Naive thymus-derived CD8-positive, alpha-beta T cell (primary cell): ENCODE results near the gene CLOCK. TPM values are rescaled to one million over a fixed set of nuclear protein-coding genes. Genes with fewer than 3 reads are reported as not detected.

Source experiments
- ATAC-seq, 2 donors: fragments of 150-1000 bp; cut with Tn5 transposase in 1 of 2; sonication (Bioruptor Pico), chemical (Tn5 transposase) in 1 of 2; 1 replicate in 1 of 2; 2 replicates in 1 of 2; pipeline ENCODE4 v1.10.0; 2021; ENCODE audit warnings: mild to moderate bottlenecking in 2 of 2, moderate library complexity in 2 of 2
- POLR2A ChIA-PET: fragments of 350-600 bp; sonication (Branson Sonifier 250); formaldehyde crosslinking; loops from one replicate; lab custom pipeline; 2021; ENCODE audit warnings: antibody characterized with exemption; lab: Charles Lee
- DNase-seq, 10 donors: peaks; one replicate each; pipeline versions ENCODE4 v3.0.0 to v3.0.0-alpha.2; 2020 to 2022
- H3K27ac Mint-ChIP-seq, 10 donors: one replicate each; pipeline ENCODE4 v1.8.0; 2020 to 2022; ENCODE audit warnings: mild to moderate bottlenecking in 10 of 10, mixed read lengths in 10 of 10, moderate library complexity in 4 of 10, inconsistent platforms in 1 of 10
- H3K27me3 Mint-ChIP-seq, 5 donors: one replicate each; pipeline ENCODE4 v1.8.0; 2021 to 2022; ENCODE audit warnings: mixed read lengths in 5 of 5
- H3K36me3 Mint-ChIP-seq, 3 donors: one replicate each; pipeline ENCODE4 v1.8.0; 2020 to 2022; ENCODE audit warnings: mixed read lengths in 3 of 3, mild to moderate bottlenecking in 2 of 3, inconsistent platforms in 1 of 3
- H3K4me1 Mint-ChIP-seq, 4 donors: one replicate each; pipeline ENCODE4 v1.8.0; 2021 to 2022; ENCODE audit warnings: mixed read lengths in 4 of 4
- H3K4me3 Mint-ChIP-seq, 10 donors: one replicate each; pipeline ENCODE4 v1.8.0; 2020 to 2022; ENCODE audit warnings: mild to moderate bottlenecking in 10 of 10, mixed read lengths in 10 of 10, moderate library complexity in 6 of 10, inconsistent platforms in 1 of 10
- H3K9me3 Mint-ChIP-seq, 9 donors: one replicate each; pipeline ENCODE4 v1.8.0; 2020 to 2022; ENCODE audit warnings: mixed read lengths in 9 of 9, mild to moderate bottlenecking in 3 of 9, inconsistent platforms in 1 of 9, moderate library complexity in 1 of 9
- polyA plus RNA-seq, 3 donors: library from polyadenylated mRNA; unstranded; fragments of 300-500 nt; fragmentation: Illumina TruSeq; gene quantifications; one replicate each; pipeline ENCODE4 v1.2.3, GENCODE V29; 2021
- total RNA-seq, 8 experiments: library from RNA in 2 of 8; stranded (reverse) in 2 of 8; gene quantifications; one replicate each; pipeline ENCODE4 v1.2.3 and lab custom pipeline; 2021 to 2026

The CLOCK gene
- total and polyA plus RNA-seq, 5 experiments from 2014 or later, result 4.8 to 12.6 (median 5.2) TPM

DNA sequence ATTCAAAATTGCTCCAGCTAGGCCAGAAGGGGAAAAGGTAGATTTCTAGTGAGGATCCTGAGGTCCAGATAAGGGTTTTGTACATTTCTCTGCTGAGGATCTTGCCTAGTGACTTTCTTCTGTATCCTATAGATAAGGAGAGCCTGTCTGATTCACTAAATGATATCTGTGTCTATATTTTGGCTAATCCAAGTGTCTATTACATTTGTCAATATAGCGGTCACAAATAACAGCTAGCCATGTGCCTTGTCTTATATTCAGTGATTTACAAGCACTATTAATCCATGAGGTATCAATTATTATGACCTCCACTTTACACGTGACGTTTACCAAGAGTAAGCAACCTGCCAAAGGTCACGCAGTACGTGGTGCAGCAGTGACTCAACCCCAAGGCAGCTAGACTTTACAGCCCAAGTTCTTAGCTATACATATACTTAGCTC is 109.3 kb downstream of the CLOCK start:
- H3K27ac Mint-ChIP-seq, result peak overlapping the region in 3 of 10 donors; percentile 2 to 30 (median 23)
- no peak overlapping the region for H3K4me3 Mint-ChIP-seq
- no peaks in the 10 kb centered on the region for H3K9me3 Mint-ChIP-seq
- H3K27me3 Mint-ChIP-seq, result no peaks in the 10 kb centered on the region
- H3K4me1 Mint-ChIP-seq, result peaks cover 6 to 16% (median 11%) of the 10 kb centered on the region in 4 donors
- POLR2A ChIA-PET, result interaction anchor here (0.7 to 1.9 kb wide), 2 partner anchors 11 to 109 kb away, joined by 4 to 6 read pairs; partner anchors contain the start of gene CLOCK
- DNase-seq (no peak), ATAC-seq (no peak)
- peaks cover 0 to 70% (median 10%) of the 10 kb centered on the region in 3 donors for H3K36me3 Mint-ChIP-seq

DNA sequence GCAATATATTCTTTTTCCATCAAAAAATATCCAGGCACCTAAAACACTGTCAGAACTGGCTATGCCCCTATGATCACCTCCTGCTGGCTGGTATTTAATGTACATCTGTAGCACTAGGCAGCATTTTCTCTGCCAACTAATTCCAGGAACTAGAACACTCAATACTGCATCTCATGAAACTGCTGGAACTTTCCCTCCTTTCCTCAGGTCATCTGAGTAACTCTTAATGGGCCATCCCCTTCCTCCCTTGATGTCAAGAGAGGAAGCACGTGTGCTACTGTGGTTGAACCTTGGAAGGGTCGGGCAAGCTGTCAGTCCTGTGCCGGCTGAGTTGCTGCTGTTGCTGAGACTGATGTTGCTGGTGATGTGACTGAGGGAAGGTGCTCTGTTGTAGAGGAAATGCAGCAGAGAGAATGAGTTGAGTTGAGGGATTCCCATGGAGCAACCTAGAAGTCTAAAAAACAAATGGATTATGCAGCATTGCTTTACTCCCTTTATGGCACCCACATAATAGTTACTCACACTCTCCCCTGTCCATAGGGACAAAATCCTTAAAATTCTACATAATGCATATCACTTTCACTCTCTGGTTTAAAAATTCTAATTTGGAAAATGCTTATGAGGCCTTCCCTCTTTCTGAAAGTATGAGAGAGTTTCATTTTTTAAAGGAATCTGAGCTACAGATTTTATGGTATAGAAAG is 111.4 kb downstream of the CLOCK start:
- H3K4me1 Mint-ChIP-seq, result peaks cover 6 to 16% (median 11%) of the 10 kb centered on the region in 4 donors
- peak; percentile 49 to 65 for ATAC-seq
- H3K4me3 Mint-ChIP-seq, result no peak overlapping the region
- H3K27me3 Mint-ChIP-seq, result no peaks in the 10 kb centered on the region
- H3K36me3 Mint-ChIP-seq, result peaks cover 0 to 67% (median 6%) of the 10 kb centered on the region in 3 donors
- POLR2A ChIA-PET, result interaction anchor here (0.8 kb wide), 1 partner anchor 251 kb away, joined by 4 read pairs; no protein-coding TSS in a partner anchor
- peak in 2 of 10 donors; percentile 9 to 12 for DNase-seq
- H3K27ac Mint-ChIP-seq, result peak overlapping the region; percentile 34 to 86 (median 70)
- H3K9me3 Mint-ChIP-seq, result no peaks in the 10 kb centered on the region

DNA sequence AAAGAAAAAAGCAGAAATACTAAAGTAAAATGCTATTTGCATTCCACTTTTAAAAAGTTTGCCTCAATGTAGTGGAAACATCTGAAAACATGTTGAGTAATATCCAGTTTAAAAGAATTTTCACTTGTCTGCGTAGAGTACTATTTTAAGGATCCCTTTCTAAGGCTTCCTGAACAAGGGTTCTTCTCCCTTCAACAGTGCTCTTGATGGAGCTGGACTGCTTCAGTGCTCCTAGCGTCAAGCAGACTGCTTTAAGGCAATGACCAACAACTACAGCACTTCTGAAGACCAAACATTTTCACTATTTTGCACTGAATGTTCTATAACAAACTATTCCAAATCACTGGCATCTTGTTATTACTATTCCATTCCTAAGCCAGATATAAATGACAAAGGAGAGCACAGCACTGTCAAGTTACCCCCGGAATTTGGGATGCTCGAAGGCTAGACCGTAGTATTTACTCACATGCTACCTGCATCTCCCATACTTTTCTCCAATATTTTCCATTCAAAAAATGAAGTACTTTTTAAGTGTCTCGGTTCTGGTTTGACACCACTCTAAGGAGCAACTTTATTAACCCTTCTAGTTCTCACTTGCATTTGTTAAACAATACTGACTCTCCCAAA is 114.9 kb downstream of the CLOCK start:
- DNase-seq (no peak), ATAC-seq (no peak)
- Mint-ChIP-seq H3K4me1 (peaks cover 6 to 15% (median 11%) of the 10 kb centered on the region in 4 donors), H3K36me3 (peaks cover 0 to 64% (median 6%) of the 10 kb centered on the region in 3 donors), H3K27me3 (no peaks in the 10 kb centered on the region), H3K9me3 (no peaks in the 10 kb centered on the region), H3K4me3 (no peak overlapping the region), H3K27ac (peak overlapping the region in 4 of 10 donors; percentile 3 to 69 (median 64))
- POLR2A ChIA-PET, result no interaction called here

DNA sequence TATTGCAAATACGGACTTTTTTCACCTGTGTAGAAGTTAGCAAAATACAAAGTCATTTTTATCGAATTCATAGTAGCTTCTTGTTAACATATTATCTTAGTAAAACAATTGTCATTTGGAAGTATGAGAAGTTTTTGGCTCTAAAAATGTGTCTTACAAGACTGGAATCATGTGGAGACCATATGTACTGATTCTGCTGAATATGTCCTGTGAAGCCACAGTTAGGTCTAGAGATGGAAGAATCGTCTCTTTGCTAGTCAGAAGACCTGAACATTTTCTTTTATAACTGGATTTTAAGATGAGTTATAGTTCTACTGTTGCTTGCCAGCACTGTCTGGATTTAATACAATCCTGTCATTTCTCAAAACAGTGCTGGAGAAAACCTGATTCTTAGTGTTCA is 121.9 kb downstream of the CLOCK start:
- Mint-ChIP-seq H3K9me3 (no peaks in the 10 kb centered on the region), H3K4me3 (no peak overlapping the region), H3K36me3 (peaks cover 0 to 77% (median 8%) of the 10 kb centered on the region in 3 donors), H3K27ac (peak overlapping the region in 2 of 10 donors; percentile 15 to 45), H3K27me3 (no peaks in the 10 kb centered on the region), H3K4me1 (peaks cover 2 to 12% (median 9%) of the 10 kb centered on the region in 4 donors)
- ATAC-seq (no peak), DNase-seq (no peak)
- POLR2A ChIA-PET, result no interaction called here

DNA sequence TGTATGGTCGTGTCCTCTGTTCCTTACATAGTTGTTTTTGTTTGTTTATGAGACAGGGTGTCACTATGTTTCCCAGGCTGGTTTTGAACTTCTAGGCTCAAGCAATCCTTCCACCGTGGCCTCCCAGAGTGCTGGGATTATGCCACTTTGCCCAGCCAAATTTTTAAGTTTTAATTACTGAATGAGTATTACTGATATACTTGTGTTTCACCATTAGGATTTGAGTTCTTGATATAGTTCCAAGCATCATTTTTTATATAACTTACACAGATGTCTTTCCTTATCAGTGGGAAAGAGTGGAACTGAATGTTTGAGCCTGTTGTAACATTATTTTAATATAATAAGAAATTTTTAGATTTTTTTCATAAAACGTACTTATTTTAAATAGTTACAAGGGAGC is 130.5 kb downstream of the CLOCK start:
- no peak overlapping the region for H3K4me3 Mint-ChIP-seq
- H3K4me1 Mint-ChIP-seq, result peaks cover 0 to 7% (median 5%) of the 10 kb centered on the region in 4 donors
- no peak for ATAC-seq
- no peak overlapping the region for H3K27ac Mint-ChIP-seq
- no peaks in the 10 kb centered on the region for H3K27me3 Mint-ChIP-seq
- no peak for DNase-seq
- H3K36me3 Mint-ChIP-seq, result peaks cover 5 to 65% (median 9%) of the 10 kb centered on the region in 3 donors
- POLR2A ChIA-PET, result no interaction called here
- no peaks in the 10 kb centered on the region for H3K9me3 Mint-ChIP-seq

DNA sequence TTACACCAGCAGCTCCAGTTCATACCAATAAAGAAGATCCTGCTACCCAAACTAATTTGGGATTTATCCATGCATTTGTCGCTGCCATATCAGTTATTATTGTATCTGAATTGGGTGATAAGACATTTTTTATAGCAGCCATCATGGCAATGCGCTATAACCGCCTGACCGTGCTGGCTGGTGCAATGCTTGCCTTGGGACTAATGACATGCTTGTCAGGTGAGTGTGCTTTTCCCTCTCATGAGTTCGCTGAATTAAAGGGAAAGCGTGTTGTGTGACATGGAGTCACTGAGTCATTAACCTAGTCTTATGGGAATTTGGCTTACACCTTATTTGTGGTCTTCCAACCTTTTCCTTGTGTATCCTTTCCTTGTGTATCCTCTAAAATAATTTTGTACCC is 135.1 kb downstream of the CLOCK start:
- ATAC-seq (no peak), DNase-seq (no peak)
- Mint-ChIP-seq H3K27me3 (no peaks in the 10 kb centered on the region), H3K4me3 (no peak overlapping the region), H3K9me3 (no peaks in the 10 kb centered on the region), H3K4me1 (peaks cover 7 to 35% (median 29%) of the 10 kb centered on the region in 4 donors), H3K36me3 (peaks cover 0 to 37% (median 6%) of the 10 kb centered on the region in 3 donors), H3K27ac (peak overlapping the region in 1 of 10 donors; percentile 26)
- POLR2A ChIA-PET, result no interaction called here

DNA sequence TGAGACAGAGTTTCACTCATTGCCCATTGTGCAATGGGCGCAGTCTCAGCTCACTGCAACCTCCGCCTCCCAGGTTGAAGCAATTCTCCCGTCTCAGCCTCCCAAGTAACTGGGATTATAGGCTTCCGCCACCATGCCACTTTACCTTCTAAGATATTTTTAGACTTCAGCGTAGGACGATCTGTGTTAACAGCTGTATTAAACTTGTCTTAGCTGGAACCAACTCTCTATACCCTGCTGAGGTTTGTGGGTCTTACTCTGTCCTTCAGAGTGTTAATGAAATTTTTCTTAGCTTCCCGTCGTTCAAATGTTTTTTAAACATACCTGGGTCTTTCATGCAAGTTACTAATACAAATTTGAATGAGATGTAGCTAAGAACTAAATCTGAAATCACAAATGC is 136.3 kb downstream of the CLOCK start:
- DNase-seq (no peak), ATAC-seq (no peak)
- Mint-ChIP-seq H3K36me3 (peaks cover 0 to 40% (median 3%) of the 10 kb centered on the region in 3 donors), H3K27me3 (no peaks in the 10 kb centered on the region), H3K27ac (peak overlapping the region in 3 of 10 donors; percentile 38 to 62 (median 47)), H3K9me3 (no peaks in the 10 kb centered on the region), H3K4me3 (no peak overlapping the region), H3K4me1 (peaks cover 10 to 43% (median 37%) of the 10 kb centered on the region in 4 donors)
- POLR2A ChIA-PET, result no interaction called here

DNA sequence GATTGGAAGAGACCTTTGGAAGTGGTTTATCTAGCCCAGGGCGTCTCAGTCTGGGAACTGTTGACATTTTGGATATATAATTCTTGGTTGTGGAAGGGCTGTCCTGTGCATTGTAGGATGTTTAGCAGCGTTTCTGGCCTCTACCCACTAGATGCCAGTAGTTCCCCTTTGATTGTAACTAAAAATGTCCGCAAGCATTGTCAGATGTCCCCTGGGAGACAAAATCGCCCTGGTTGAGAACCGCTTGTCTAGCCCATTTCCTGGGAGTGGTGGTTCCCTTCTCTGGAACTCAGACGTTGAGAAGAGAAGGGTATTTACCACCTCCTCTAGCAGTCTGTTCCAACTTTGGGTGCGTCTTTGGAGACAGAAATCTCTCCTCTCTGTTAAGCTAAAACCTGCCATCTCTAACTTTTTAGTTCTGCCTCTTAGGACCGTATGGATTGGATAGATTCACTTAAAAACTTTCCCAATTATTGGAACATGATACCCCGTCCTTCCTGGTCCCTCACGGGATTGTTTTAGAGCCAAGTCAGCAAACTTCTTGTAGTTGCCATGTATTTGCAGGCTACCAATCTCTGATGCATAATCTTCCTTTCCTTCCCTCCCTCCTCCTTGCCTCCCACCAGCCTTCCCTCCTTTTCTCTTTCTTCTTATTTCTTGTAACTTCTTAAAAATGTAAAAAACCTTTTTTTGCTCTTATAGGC is 137.1 kb downstream of the CLOCK start:
- ATAC-seq, result no peak
- H3K27me3 Mint-ChIP-seq, result no peaks in the 10 kb centered on the region
- H3K4me1 Mint-ChIP-seq, result peaks cover 12 to 46% (median 39%) of the 10 kb centered on the region in 4 donors
- POLR2A ChIA-PET, result interaction anchor here (1.2 kb wide), 1 partner anchor 14 kb away, joined by 5 read pairs; the partner anchor contains the start of gene TMEM165
- peaks cover 0 to 39% (median 5%) of the 10 kb centered on the region in 3 donors for H3K36me3 Mint-ChIP-seq
- H3K4me3 Mint-ChIP-seq, result no peak overlapping the region
- DNase-seq, result peak in 1 of 10 donors; percentile 16
- H3K9me3 Mint-ChIP-seq, result no peaks in the 10 kb centered on the region
- H3K27ac Mint-ChIP-seq, result peak overlapping the region in 3 of 10 donors; percentile 36 to 53 (median 47)

DNA sequence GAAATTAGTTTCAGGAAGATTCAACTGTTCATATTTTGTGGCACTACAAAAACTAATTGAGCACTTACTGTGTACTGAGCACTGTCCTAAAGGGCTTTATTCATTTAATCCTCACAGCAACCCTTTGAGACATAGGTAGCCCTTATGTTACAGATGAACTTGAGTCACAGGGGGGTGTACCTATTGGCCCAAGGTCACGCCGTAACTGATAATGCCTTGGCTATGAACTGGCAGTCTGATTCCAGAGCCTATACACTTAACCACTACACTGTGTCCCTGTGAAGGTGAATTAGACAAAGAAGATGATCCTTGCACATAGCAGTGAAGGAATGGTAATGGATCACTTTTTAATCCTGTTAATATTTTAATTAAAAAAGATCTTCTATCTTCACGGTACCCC is 138.9 kb downstream of the CLOCK start:
- POLR2A ChIA-PET, result no interaction called here
- Mint-ChIP-seq H3K36me3 (peaks cover 0 to 47% (median 5%) of the 10 kb centered on the region in 3 donors), H3K27me3 (no peaks in the 10 kb centered on the region), H3K9me3 (no peaks in the 10 kb centered on the region), H3K27ac (no peak overlapping the region), H3K4me3 (no peak overlapping the region), H3K4me1 (peaks cover 15 to 52% (median 46%) of the 10 kb centered on the region in 4 donors)
- DNase-seq, result no peak
- ATAC-seq, result no peak

DNA sequence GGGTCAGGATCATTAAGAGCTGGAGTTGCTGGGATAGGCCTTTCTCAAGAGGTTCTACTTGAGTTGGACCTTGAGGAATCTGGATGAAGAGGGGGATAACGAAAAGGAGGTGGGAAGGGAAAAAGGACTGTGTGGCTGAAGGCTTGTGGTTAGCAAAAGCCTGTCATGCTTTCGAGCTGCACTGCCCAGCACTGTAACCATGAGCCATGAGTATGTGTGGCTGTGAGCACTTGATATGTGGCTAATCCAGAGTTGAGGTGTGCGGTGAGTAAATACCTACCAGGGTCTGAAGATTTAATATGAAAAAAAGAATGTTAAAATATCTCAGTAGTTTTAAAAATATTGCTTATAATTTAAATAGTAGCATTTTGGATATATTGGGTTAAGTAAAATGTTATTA is 139.6 kb downstream of the CLOCK start:
- no peak for ATAC-seq
- peaks cover 0 to 44% (median 5%) of the 10 kb centered on the region in 3 donors for H3K36me3 Mint-ChIP-seq
- no peaks in the 10 kb centered on the region for H3K9me3 Mint-ChIP-seq
- no peak for DNase-seq
- H3K4me1 Mint-ChIP-seq, result peaks cover 15 to 54% (median 46%) of the 10 kb centered on the region in 4 donors
- POLR2A ChIA-PET, result no interaction called here
- H3K27ac Mint-ChIP-seq, result peak overlapping the region in 2 of 10 donors; percentile 8 to 56
- H3K27me3 Mint-ChIP-seq, result no peaks in the 10 kb centered on the region
- peak overlapping the region in 1 of 10 donors; percentile 25 for H3K4me3 Mint-ChIP-seq

DNA sequence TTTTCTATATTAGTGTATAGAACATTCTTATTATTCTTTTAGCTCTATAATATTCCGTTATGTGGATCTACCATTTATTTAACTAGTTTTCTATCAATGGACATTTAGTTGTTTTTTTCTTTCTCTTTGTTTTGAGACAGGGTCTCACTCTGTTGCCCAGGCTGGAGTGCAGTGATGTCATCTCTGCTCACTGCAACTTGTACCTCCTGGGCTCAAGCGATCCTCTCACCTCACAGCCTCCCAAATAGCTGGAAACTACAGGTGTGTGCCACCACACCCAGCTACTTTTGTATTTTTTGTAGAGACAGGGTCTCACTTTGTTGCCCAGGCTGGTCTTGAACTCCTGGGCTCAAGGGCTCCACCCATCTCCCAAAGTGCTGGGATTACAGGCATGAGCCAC is 140.2 kb downstream of the CLOCK start:
- POLR2A ChIA-PET, result no interaction called here
- H3K27ac Mint-ChIP-seq, result peak overlapping the region in 1 of 10 donors; percentile 48
- DNase-seq (no peak), ATAC-seq (no peak)
- no peaks in the 10 kb centered on the region for H3K9me3 Mint-ChIP-seq
- H3K4me1 Mint-ChIP-seq, result peaks cover 15 to 50% (median 45%) of the 10 kb centered on the region in 4 donors
- no peak overlapping the region for H3K4me3 Mint-ChIP-seq
- H3K27me3 Mint-ChIP-seq, result no peaks in the 10 kb centered on the region
- H3K36me3 Mint-ChIP-seq, result peaks cover 0 to 39% (median 5%) of the 10 kb centered on the region in 3 donors

DNA sequence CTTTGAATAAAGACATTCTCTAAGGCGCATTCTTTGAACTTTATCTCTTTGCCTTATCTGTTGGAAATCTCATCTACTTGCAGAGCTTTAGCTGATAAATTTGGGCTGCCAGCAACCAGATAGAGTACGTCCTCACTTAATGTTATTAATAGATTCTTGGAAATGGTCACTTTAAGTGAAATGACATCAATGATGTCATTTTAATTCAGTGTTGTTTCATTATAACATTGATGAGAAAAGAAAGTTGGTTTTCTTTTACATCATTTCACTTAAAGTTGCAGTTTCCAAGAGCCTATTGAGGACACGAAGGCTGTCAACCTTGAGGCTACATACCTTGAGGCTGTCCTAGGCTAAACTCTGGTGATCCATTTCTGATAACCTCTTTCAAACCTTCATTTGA is 141.6 kb downstream of the CLOCK start:
- ATAC-seq, result no peak
- no peak for DNase-seq
- H3K9me3 Mint-ChIP-seq, result no peaks in the 10 kb centered on the region
- peaks cover 0 to 49% (median 5%) of the 10 kb centered on the region in 3 donors for H3K36me3 Mint-ChIP-seq
- H3K27ac Mint-ChIP-seq, result no peak overlapping the region
- H3K4me3 Mint-ChIP-seq, result no peak overlapping the region
- no peaks in the 10 kb centered on the region for H3K27me3 Mint-ChIP-seq
- POLR2A ChIA-PET, result no interaction called here
- H3K4me1 Mint-ChIP-seq, result peaks cover 13 to 53% (median 50%) of the 10 kb centered on the region in 4 donors
